ENCODE measurements around the gene RNASE3. TPM values are rescaled to one million over a fixed set of nuclear protein-coding genes. Genes with fewer than 3 reads are reported as not detected.

Gene RNASE3
- total RNA-seq, 2 experiments from 2014 or later = not detected

Other genes starting within 250 kb of the RNASE3 start
- gene OR6S1, start 249.7 kb upstream of the RNASE3 start, total RNA-seq = not detected
- gene RNASE4, start 206.8 kb upstream of the RNASE3 start, total RNA-seq = 1 to 10 TPM in 1 of 2 experiments, under 1 TPM in 1; 0.62 to 1.0 TPM
- 1 to 10 TPM; 1.0 to 1.5 TPM for gene ANG, start 202.6 kb upstream of the RNASE3 start, total RNA-seq
- gene EDDM3A, start 145.5 kb upstream of the RNASE3 start, total RNA-seq = not detected
- gene EDDM3B, start 123.0 kb upstream of the RNASE3 start, total RNA-seq = not detected
- gene RNASE6, start 110.1 kb upstream of the RNASE3 start, total RNA-seq = 1 to 10 TPM in 1 of 2 experiments, under 1 TPM in 1; 0.96 to 1.4 TPM
- 1 to 10 TPM; 2.8 to 4.5 TPM for gene RNASE1, start 88.5 kb upstream of the RNASE3 start, total RNA-seq
- gene RNASE2, start 64.1 kb downstream of the RNASE3 start, total RNA-seq = not detected
- 100 to 1,000 TPM in 1 of 2 experiments, 10 to 100 TPM in 1; 92.9 to 100 TPM for gene METTL17, start 98.6 kb downstream of the RNASE3 start, total RNA-seq
- under 1 TPM in 1 of 2 experiments, not detected in 1; 0.25 TPM for gene SLC39A2, start 107.9 kb downstream of the RNASE3 start, total RNA-seq
- 10 to 100 TPM; 15.9 to 17.1 TPM for gene NDRG2, start 133.7 kb downstream of the RNASE3 start, total RNA-seq
- gene TPPP2, start 138.8 kb downstream of the RNASE3 start, total RNA-seq = not detected
- gene RNASE13, start 143.4 kb downstream of the RNASE3 start, total RNA-seq = not detected
- not detected for gene RNASE7, start 151.0 kb downstream of the RNASE3 start, total RNA-seq
- not detected for gene RNASE8, start 166.4 kb downstream of the RNASE3 start, total RNA-seq
- under 1 TPM; 0.20 to 0.28 TPM for gene ARHGEF40, start 178.9 kb downstream of the RNASE3 start, total RNA-seq
- gene ZNF219, start 207.3 kb downstream of the RNASE3 start, total RNA-seq = 1 to 10 TPM; 4.3 to 6.0 TPM
- not detected for gene TMEM253, start 209.7 kb downstream of the RNASE3 start, total RNA-seq

Measured in activated naive CD8-positive, alpha-beta T cell treated with anti-CD3 and anti-CD28 coated beads, Interleukin-2, amount 10 ng/mL, durations not matched to agents 7 days and 5 days (primary cell).